Measurements from ENCODE around the gene CENPL. TPM values are rescaled to one million over a fixed set of nuclear protein-coding genes. Genes with fewer than 3 reads are reported as not detected.
"Not testable (repeated sequence)": the region's sequence is repeated elsewhere in the genome, so short reads cannot be mapped to it uniquely, and the experiment has no call there.

Gene CENPL
- total RNA-seq, 4 donors from 2014 or later: 0.66 to 19.8 (median 3.9) TPM

GRCh38 chr1:173861731-173862145 lies 37.1 kb upstream of the CENPL start:
- DNase-seq: no peak
- Histone ChIP-seq H3K9me3 (no peaks in the 10 kb centered on the region), H3K27me3 (no peaks in the 10 kb centered on the region), H3K36me3 (peaks cover 0 to 70% (median 0%) of the 10 kb centered on the region in 3 donors), H3K27ac (no peak overlapping the region), H3K4me3 (no peak overlapping the region), H3K4me1 (peaks cover 0 to 15% (median 3%) of the 10 kb centered on the region in 4 donors)
- no peak for TF ChIP-seq CTCF (IDR thresholded peaks at IDR 0.05)
- no peak for TF ChIP-seq POLR2A (IDR thresholded peaks at IDR 0.05)

GRCh38 chr1:173860065-173860464 lies 35.4 kb upstream of the CENPL start:
- no peak for DNase-seq
- Histone ChIP-seq H3K4me1 (no peaks in the 10 kb centered on the region), H3K9me3 (no peaks in the 10 kb centered on the region), H3K4me3 (no peak overlapping the region), H3K27me3 (no peaks in the 10 kb centered on the region), H3K27ac (no peak overlapping the region), H3K36me3 (peaks cover 0 to 79% (median 0%) of the 10 kb centered on the region in 3 donors)
- TF ChIP-seq CTCF (IDR thresholded peaks at IDR 0.05) (no peak), POLR2A (IDR thresholded peaks at IDR 0.05) (no peak)

GRCh38 chr1:173859547-173859946 lies 34.9 kb upstream of the CENPL start:
- DNase-seq: not testable (repeated sequence)

GRCh38 chr1:173857363-173857917 lies 32.8 kb upstream of the CENPL start:
- Histone ChIP-seq H3K9me3 (no peaks in the 10 kb centered on the region), H3K36me3 (peaks cover 0 to 72% (median 0%) of the 10 kb centered on the region in 3 donors), H3K4me1 (no peaks in the 10 kb centered on the region), H3K4me3 (no peak overlapping the region), H3K27me3 (no peaks in the 10 kb centered on the region), H3K27ac (no peak overlapping the region)
- DNase-seq: no peak
- TF ChIP-seq CTCF (IDR thresholded peaks at IDR 0.05) (no peak), POLR2A (IDR thresholded peaks at IDR 0.05) (no peak)

More at GRCh38 chr1:173859547-173859946, 34.9 kb upstream of the CENPL start:
- H3K27ac ChIP-seq, H3K9me3 ChIP-seq, H3K4me3 ChIP-seq, H3K4me1 ChIP-seq, H3K27me3 ChIP-seq: not testable (repeated sequence)
- peaks cover 0 to 76% (median 0%) of the 10 kb centered on the region in 3 donors for H3K36me3 ChIP-seq

- H3K27ac ChIP-seq: no peak overlapping the region
- TF ChIP-seq CTCF (IDR thresholded peaks at IDR 0.05): no peak
- no peak for TF ChIP-seq POLR2A (IDR thresholded peaks at IDR 0.05)
- DNase-seq: no peak
- H3K4me1 ChIP-seq: no peaks in the 10 kb centered on the region
- H3K4me3 ChIP-seq: no peak overlapping the region
- H3K27me3 ChIP-seq: no peaks in the 10 kb centered on the region
- peaks cover 0 to 70% (median 0%) of the 10 kb centered on the region in 3 donors for H3K36me3 ChIP-seq
- no peaks in the 10 kb centered on the region for H3K9me3 ChIP-seq
Measured at GRCh38 chr1:173856903-173857302, 32.2 kb upstream of the CENPL start.

GRCh38 chr1:173856014-173856413 lies 31.3 kb upstream of the CENPL start:
- no peaks in the 10 kb centered on the region for H3K9me3 ChIP-seq
- H3K36me3 ChIP-seq: peaks cover 0 to 79% (median 0%) of the 10 kb centered on the region in 3 donors
- H3K27ac ChIP-seq: no peak overlapping the region
- TF ChIP-seq POLR2A (IDR thresholded peaks at IDR 0.05) (no peak), CTCF (IDR thresholded peaks at IDR 0.05) (no peak)
- no peaks in the 10 kb centered on the region for H3K4me1 ChIP-seq
- H3K27me3 ChIP-seq: no peaks in the 10 kb centered on the region
- DNase-seq: no peak
- no peak overlapping the region for H3K4me3 ChIP-seq

All from Peyer's patch (tissue), 4 donors.